DMS53 treated with DMSO at 0.1 percent for 48 hours (cell line): ENCODE data around the gene MBD3.
A peak's percentile ranks its signal among the peaks of the same experiment; 100 is the strongest.

Experiments
- DNase-seq: peaks from one replicate; lab custom pipeline; 2025; ENCODE audit not compliant: unreplicated experiment; lab: John Stamatoyannopoulos, UW

MBD3 gene

GRCh38 chr19:1619703-1620102, 27.0 kb upstream of the MBD3 start:
- no peak for DNase-seq

- no peak for DNase-seq
These were observed 26.4 kb upstream of the MBD3 start for GRCh38 chr19:1619094-1619439.

DNA sequence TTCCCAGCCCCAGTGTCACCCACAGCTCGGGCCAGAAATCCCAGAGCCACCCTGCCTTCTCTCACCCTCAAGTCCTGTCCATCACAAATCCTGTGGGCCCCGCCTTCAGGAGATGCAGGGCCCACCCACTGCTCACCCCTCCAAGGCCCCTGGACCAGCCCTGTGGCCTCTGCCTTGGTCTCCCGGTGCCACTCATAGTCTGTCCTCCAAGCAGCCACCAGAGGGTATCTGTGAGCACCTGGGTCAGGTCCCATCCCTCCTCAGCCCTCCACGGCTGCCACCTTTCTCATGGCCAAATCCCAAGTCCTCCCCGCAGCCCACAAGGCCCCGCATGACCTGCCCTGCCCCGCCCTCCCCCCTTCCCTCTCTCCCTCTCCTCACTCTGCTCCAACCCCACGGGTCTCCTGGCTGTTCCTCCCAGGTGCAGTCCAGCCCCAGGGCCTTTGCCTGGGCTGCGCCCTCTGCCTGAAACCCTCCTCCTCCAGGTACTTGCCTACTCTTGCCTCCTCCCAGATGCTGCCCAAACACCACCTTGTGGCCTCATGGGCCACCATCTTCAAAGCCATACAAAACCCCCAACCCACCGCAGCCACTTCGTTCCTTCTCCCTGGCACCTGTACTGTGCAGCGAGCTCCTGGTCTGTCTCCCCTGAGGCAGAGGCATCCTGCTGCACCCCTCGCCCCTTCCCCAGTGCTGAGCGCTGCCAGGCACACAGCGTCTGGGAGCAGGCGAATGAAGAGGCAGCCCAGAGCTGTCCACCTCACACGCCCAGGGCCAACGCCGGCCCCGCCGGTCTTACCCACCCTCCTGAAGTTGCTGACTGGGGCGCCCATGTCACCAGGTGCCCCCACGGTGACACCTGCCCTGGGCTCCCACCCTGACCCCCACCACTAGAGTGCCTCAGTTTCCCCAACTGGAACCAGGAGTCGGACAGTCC, 25.8 kb upstream of the MBD3 start:
- no peak for DNase-seq

DNA sequence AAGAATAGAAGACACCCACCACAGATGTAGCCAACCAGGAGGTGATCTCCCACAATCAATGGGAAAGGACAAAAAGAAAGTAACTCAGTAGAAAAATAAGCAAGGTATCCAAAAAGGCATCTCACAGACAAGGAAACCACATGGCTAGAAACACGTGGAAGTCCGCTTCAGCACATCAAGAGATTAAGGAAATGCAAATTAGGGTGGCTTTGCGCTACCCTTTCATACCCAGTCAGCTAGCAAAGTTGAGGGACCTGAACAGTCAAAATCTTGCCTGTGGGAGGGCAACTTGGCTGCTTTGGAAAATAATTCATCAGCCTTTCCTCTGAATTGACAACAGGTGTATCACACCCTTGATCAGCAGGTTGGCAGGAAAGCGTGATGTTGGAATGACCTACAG, 24.2 kb upstream of the MBD3 start:
- DNase-seq = no peak

GRCh38 chr19:1616396-1616795, 23.7 kb upstream of the MBD3 start:
- no peak for DNase-seq

DNA sequence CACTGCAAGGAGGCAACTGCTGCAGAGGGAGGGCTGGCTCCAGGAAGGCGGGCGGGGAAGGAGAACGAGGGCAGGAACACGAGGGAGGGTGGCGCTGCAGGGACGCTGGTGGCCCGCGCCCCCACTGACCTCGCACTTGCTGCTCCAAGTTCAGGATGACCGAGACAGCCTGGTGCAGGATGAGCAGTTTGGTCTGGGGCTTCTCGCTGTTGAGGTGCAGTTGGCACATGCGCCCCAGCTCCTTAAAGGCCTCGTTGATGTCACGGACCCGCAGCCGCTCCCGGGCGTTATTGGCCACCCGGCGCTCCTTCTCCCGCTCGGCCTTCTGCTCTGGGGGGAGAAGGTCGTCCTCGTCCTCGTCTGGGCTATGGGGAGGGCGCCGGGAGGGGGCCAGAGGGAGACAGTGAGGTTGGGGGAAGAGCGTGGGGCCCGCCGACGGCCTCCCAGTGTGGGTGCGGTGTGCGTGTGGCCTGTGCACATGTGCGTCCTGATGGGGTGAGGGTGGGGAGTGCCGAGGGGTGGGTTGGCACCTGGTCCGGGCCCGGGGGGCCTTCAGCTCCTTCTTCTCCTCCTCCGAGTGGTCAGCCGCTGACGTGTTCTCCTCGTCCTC, 22.6 kb upstream of the MBD3 start:
- DNase-seq = no peak

GRCh38 chr19:1613808-1614570, 21.3 kb upstream of the MBD3 start:
- DNase-seq = no peak

DNA sequence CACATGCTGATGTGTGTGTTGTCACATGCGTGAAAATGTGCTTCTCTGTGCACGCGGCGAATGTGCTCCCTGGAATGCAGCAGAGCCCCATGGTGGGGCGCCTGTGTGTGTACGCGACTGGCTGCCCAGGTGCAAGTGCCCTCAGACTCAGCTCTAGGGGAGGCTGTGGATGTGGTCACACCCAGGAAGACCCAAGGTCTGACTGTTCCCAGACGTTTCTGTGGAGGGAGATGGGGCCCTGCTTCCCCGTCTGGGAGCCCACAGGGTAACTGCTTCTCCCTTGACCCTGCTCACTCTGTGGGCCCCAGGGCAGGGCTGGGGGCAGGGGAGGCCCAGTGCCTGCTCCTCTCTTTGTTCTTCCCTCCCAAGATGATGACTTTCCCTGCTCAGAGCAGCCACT, 20.5 kb upstream of the MBD3 start:
- no peak for DNase-seq

- no peak for DNase-seq
These were observed 19.7 kb upstream of the MBD3 start for GRCh38 chr19:1612114-1613086.

DNA sequence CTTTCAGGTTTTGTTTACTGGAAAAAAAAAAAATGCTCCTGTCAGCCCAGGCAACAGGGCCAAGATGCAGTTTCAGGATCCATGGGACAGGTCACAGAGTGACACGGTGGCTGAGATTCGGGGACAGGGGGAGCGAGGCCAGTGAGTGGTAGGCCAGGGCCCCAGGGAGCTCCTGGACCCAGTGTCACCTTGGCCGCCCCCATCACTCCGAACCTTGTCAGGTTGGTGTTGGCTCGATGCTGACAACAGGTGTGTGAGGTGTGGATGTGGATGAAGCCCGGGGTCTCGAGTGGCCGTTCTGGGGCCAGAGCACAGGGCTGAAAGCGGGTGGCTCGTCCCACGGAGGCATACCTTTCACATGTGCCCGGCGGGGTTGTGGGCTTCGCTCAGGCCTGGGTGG, 18.7 kb upstream of the MBD3 start:
- DNase-seq = no peak

- no peak for DNase-seq
These were observed 17.9 kb upstream of the MBD3 start for GRCh38 chr19:1610579-1610978.

- no peak for DNase-seq
These were observed 17.2 kb upstream of the MBD3 start for GRCh38 chr19:1609680-1610474.

DNA sequence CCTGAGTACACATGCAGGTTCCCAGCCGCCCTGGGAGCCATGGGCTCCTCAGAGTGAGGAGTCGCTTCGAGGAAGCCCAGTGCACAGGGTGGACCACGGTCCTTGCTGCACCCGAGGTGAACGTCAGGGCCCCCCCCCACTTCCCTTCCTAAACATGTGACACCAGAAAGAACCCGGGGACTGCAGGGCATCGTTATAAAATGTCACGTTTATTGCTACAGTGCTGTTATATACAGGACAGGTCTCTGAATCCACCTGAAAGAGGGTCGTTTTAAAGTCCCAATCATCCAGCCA, 16.4 kb upstream of the MBD3 start:
- DNase-seq = no peak

- no peak for DNase-seq
These were observed 15.9 kb upstream of the MBD3 start for GRCh38 chr19:1608359-1609102.

DNA sequence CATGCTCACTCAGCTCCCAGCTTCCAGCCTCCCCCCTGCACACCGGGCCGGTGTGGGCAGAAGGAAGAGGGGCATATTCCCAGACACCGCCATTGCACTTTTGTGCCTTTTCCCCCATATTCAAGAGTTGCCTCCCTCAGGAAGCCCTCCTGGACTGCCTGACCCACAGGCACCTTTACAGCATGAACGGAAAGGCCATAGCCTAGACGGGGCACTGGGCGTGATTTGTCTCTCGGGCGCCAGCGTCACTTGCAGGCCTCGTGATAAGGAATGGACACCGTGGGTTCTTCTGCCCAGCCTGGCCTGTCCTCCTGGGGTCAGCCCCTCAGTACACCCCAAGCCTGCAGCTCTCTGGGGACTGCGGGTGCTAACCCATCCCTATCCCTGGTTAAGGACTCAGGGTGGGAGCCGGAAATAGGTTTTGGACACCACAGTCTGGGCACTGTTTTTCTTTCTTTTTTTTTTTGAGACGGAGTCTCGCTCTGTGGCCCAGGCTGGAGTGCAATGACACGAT, 13.5 kb upstream of the MBD3 start:
- no peak for DNase-seq

DNA sequence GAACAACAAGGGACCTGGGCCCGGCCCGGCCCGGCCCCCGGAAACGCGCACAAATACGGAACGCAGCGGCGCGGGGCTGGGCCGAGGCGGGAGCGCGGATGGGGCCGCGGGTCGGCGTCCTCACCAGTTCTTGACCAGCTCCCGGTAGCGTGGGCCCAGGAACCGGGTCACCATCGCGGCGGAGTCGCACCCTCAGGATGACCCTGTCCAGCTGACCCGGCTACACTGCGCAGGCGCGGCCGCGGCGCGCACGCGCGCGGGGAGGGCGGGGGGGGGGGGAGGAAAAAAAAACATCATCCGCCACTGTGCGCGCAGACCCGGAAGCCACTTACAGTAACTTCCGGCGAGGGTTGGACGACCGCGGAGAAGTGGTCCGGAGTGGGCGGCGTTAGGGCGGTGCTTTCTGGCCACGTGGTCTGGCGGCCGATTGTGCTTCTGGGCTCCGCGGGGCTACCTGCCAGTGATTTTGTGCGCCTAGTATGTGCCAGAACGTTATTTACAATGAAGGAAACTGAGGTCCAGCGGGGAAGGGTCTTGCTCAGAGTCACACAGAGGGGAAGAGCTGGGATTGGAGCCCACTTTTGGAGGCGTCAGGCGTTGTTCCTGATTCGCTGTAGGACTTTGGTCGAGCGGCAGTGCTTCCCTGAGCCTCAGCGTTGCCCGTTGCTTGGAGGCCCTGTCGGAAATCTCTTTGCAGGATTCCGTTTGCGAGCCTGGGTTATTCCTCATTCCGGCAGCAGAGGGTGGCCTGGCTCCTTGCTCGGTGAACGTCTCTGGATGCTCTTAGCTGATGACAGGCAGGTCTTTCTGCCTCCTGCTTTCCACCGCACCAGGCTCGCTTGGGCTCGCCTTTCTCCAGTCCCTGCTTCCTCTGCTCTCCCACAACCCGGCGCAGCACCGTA, 12.8 kb upstream of the MBD3 start, which contains the start of gene UQCR11:
Gene UQCR11 (minus strand): TSS at position 227 of the 902 bp plus-strand sequence. CDS start 53 bp downstream, at position 174.
- DNase-seq = peak; percentile 76

DNA sequence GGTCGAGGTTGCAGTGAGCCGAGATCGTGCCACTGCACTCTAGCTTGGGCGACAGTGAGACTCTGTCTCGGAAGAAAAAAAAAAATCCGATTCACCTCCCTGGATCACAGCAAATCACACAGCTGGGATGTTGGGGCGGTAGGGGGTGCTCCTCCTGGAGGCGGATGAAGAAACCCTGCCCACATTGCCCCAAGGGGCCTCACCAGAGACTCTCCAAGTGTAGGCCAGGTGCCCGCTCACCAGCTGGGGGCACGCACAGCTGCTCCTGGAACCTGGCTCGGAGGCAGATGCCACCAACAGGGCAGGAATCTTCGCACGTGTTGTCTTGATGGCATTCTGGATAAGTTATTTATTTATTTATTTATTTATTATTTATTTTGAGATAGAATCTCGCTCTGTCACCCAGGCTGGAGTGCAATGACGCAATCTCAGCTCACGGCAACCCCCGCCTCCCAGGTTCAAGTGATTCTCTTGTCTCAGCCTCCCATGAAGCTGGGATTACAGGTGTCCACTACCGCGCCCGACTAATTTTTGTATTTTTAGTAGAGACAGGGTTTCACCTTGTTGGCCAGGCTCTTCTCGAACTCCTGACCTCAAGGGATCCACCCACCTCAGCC, 9.5 kb upstream of the MBD3 start:
- DNase-seq = no peak

GRCh38 chr19:1601613-1602064, 9.0 kb upstream of the MBD3 start:
- no peak for DNase-seq
